ENCODE data around the gene CCDC138. TPM values are rescaled to one million over a fixed set of nuclear protein-coding genes. Genes with fewer than 3 reads are reported as not detected.
A peak's percentile ranks its signal among the peaks of the same experiment; 100 is the strongest.

Gene CCDC138
- total and polyA plus RNA-seq, 9 donors, result 4.4 to 9.9 (median 5.7) TPM

GRCh38 chr2:108923019-108923700 lies 136.6 kb downstream of the CCDC138 start:
- DNase-seq, result no peak
- Histone ChIP-seq H3K9me3 (replicated peaks; ENCODE audit: control insufficient read depth, low read depth, low read length) (no peaks in the 10 kb centered on the region), H3K4me3 (ENCODE audit: low read length) (no peak overlapping the region), H3K27ac (ENCODE audit: low read length) (no peak overlapping the region), H3K4me1 (ENCODE audit: control insufficient read depth, insufficient read depth, low read length) (peaks cover 18% of the 10 kb centered on the region), H3K27me3 (ENCODE audit: control insufficient read depth, insufficient read depth, low read length) (peaks cover 6% of the 10 kb centered on the region), H3K36me3 (ENCODE audit: control insufficient read depth, insufficient read depth, low read length) (no peaks in the 10 kb centered on the region)
- 78% methylated on average over 9 of the region's 12 CpGs for WGBS (ENCODE audit: insufficient coverage)

DNA sequence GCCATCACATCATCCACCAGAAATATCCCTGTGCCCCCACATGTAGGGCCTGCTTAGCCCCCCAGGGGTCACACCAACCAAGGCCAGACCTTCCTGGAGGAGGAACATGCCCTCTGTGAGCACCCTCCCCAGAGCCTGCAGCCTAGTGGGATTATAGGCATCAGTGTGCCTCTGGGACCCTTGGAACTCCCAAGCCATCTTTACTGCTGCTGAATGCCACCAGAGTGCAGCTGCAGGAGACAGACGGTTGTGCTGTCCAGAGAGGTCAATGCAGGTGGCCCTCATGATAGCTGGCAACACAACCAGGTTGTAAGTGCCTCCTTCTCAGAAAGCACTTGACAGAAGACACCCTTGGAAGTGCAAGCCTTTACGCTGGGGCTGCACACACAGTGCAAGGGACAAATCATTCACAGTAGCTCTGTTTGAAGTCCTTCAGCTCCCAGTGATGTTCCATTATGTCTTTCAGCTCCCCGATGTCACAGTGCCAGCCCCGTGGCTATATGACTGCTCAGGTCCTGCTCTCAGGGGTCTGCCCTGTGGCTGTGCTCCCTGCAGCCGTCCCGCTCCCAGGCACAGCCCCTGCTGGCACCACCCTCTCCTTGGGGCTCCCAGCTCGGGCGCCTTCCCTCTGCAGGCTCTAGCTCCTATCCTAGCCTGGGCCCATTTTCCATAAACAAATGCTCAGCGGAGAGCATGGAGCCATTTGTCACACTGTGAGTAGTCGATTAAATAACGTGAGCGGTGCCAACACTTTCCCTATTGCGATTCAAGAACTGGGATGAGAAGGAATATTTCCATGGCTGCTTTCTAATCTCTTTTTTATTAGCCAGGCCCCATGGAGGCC lies 137.4 kb downstream of the CCDC138 start:
- H3K9me3 ChIP-seq (replicated peaks; ENCODE audit: control insufficient read depth, low read depth, low read length), result no peaks in the 10 kb centered on the region

DNA sequence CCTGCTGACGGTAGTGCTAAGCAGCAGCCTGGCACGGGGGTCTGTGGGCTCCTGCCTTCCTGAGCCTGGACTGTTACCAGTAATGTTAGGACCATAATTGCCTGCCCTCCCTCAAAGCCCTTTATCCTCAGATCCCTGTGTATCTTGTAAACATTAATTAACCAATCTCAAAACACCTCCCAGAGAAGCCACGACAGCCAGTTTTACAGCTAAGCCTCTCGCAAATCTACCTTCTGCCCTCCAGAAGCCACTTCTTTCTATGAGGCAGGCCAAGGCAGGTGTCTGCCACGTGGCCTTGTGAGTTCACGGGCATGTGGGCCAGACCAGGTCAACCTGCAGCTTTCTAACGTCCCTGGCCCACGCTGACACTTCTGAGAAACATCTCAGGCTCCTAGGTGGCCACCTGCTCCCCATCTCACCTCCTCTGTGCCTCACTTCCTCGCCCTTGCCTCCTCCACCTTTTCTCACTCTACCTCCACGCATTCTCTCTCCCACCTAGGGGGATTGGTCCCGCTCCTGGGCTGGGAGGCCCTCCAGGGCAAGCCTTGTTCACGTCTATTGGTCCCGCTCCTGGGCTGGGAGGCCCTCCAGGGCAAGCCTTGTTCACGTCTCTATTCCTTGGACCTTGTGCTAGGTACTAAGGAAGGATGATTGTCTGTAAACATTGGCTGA lies 138.1 kb downstream of the CCDC138 start:
- 54% methylated on average over 8 of the region's 14 CpGs for WGBS (ENCODE audit: insufficient coverage)
- Histone ChIP-seq H3K36me3 (ENCODE audit: control insufficient read depth, insufficient read depth, low read length) (no peaks in the 10 kb centered on the region), H3K27me3 (ENCODE audit: control insufficient read depth, insufficient read depth, low read length) (peaks cover 4% of the 10 kb centered on the region), H3K4me3 (ENCODE audit: low read length) (no peak overlapping the region), H3K27ac (ENCODE audit: low read length) (no peak overlapping the region), H3K9me3 (replicated peaks; ENCODE audit: control insufficient read depth, low read depth, low read length) (no peaks in the 10 kb centered on the region), H3K4me1 (ENCODE audit: control insufficient read depth, insufficient read depth, low read length) (peaks cover 18% of the 10 kb centered on the region)
- no peak for DNase-seq

More for the DNA sequence above, 137.4 kb downstream of the CCDC138 start:
- peak; percentile 46 for DNase-seq
- 63% methylated on average over 9 of the region's 13 CpGs for whole genome bisulfite sequencing (ENCODE audit: insufficient coverage)
- Histone ChIP-seq H3K27ac (ENCODE audit: low read length) (no peak overlapping the region), H3K4me1 (ENCODE audit: control insufficient read depth, insufficient read depth, low read length) (peaks cover 18% of the 10 kb centered on the region), H3K4me3 (ENCODE audit: low read length) (no peak overlapping the region), H3K27me3 (ENCODE audit: control insufficient read depth, insufficient read depth, low read length) (peaks cover 6% of the 10 kb centered on the region), H3K36me3 (ENCODE audit: control insufficient read depth, insufficient read depth, low read length) (no peaks in the 10 kb centered on the region)

DNA sequence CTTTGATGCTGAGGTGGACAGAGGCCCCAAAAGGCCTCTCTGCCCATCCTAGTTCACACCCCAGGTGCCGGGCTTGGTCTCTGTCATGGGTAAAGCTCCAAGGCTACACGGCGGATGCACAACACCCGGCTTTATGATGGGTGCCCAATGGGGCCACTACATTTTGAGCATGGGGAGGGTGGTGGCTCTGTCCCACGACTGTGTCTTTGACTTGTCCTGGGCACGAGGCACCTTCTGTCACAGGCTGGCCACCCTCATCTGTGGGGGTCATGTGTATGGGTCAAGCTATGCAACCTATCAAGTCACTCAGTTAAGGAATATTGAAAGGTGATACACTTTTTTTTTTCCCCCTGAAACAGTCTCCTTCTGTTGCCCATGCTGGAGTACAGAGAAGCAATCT lies 138.7 kb downstream of the CCDC138 start:
- no CpG with 5 or more reads among the region's 6 CpGs for WGBS (ENCODE audit: insufficient coverage)

DNA sequence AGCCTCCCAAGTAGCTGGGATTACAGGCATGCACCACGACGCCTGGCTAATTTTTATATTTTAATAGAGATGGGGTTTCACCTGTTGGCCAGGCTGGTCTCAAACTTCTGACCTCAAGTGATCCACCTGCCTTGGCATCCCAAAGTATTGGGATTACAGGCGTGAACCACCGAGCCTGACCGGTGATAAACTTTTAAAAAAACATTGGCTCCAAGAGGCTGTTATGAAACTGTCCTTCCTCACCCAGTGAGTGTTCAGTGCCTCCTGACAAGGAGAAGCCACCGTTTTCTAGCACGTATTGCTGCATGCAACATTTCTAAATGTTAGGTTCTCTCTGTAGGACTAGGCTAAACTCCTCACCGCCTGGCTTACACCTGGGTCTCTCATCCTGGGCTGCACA lies 139.2 kb downstream of the CCDC138 start:
- Histone ChIP-seq H3K9me3 (replicated peaks; ENCODE audit: control insufficient read depth, low read depth, low read length) (no peaks in the 10 kb centered on the region), H3K4me3 (ENCODE audit: low read length) (no peak overlapping the region), H3K4me1 (ENCODE audit: control insufficient read depth, insufficient read depth, low read length) (peaks cover 18% of the 10 kb centered on the region), H3K36me3 (ENCODE audit: control insufficient read depth, insufficient read depth, low read length) (no peaks in the 10 kb centered on the region), H3K27me3 (ENCODE audit: control insufficient read depth, insufficient read depth, low read length) (peaks cover 2% of the 10 kb centered on the region), H3K27ac (ENCODE audit: low read length) (no peak overlapping the region)
- 83% methylated on average over 6 of the region's 8 CpGs for WGBS (ENCODE audit: insufficient coverage)
- DNase-seq, result no peak

More for the DNA sequence above, 138.7 kb downstream of the CCDC138 start:
- Histone ChIP-seq H3K27me3 (ENCODE audit: control insufficient read depth, insufficient read depth, low read length) (peaks cover 2% of the 10 kb centered on the region), H3K27ac (ENCODE audit: low read length) (no peak overlapping the region), H3K4me1 (ENCODE audit: control insufficient read depth, insufficient read depth, low read length) (peaks cover 18% of the 10 kb centered on the region), H3K36me3 (ENCODE audit: control insufficient read depth, insufficient read depth, low read length) (no peaks in the 10 kb centered on the region), H3K4me3 (ENCODE audit: low read length) (no peak overlapping the region), H3K9me3 (replicated peaks; ENCODE audit: control insufficient read depth, low read depth, low read length) (no peaks in the 10 kb centered on the region)
- no peak for DNase-seq

Other genes with a start within 250 kb of the CCDC138 start
- 45.8 TPM for gene RANBP2, start 67.3 kb upstream of the CCDC138 start, total RNA-seq
- 10 to 100 TPM; 18.9 to 39.0 (median 34.1) TPM for gene RANBP2, start 67.3 kb upstream of the CCDC138 start, polyA plus RNA-seq (ENCODE audit: insufficient read depth in 1 of 8, insufficient read length in 8 of 8, low replicate concordance in 1 of 8)
- 0.04 TPM for gene EDAR, start 202.4 kb downstream of the CCDC138 start, total RNA-seq
- gene EDAR, start 202.4 kb downstream of the CCDC138 start, polyA plus RNA-seq (ENCODE audit: insufficient read depth in 1 of 8, insufficient read length in 8 of 8, low replicate concordance in 1 of 8), result 1 to 10 TPM in 1 of 8 donors, under 1 TPM in 7; 0.04 to 1.1 (median 0.08) TPM

All from muscle of leg (tissue), 11 donors.